ENCODE measurements around the gene RIIAD1.

Gene RIIAD1

GRCh38 chr1:151774256-151774922, 53.1 kb downstream of the RIIAD1 start:
- in situ Hi-C loops (cut with MboI; ENCODE audit: low pct_unique_long_range_greater_than_20kb, low sequenced_read_pairs) = no loop called here
- DNase-seq = no peak

- no peak for DNase-seq
- in situ Hi-C loops (cut with MboI; ENCODE audit: low pct_unique_long_range_greater_than_20kb, low sequenced_read_pairs) = no loop called here
Measured at GRCh38 chr1:151775894-151776664, 54.8 kb downstream of the RIIAD1 start.

GRCh38 chr1:151776665-151777062, 55.3 kb downstream of the RIIAD1 start:
- DNase-seq = no peak
- in situ Hi-C loops (cut with MboI; ENCODE audit: low pct_unique_long_range_greater_than_20kb, low sequenced_read_pairs) = no loop called here

GRCh38 chr1:151777317-151777716, 56.0 kb downstream of the RIIAD1 start:
- in situ Hi-C loops (cut with MboI; ENCODE audit: low pct_unique_long_range_greater_than_20kb, low sequenced_read_pairs) = no loop called here

More at GRCh38 chr1:151777317-151777716, 56.0 kb downstream of the RIIAD1 start:
- no peak for DNase-seq

Data from KBM-7 (cell line).